GM13976 (cell line): ENCODE measurements around the gene MAP3K12.

Experiments used
- DNase-seq: peaks from one replicate; pipeline ENCODE4 v3.0.0; 2012; ENCODE audit warnings: low spot score
- CTCF ChIP-seq: IDR thresholded peaks from 2 replicates; pipeline ENCODE4 v1.5.1; 2012; ENCODE audit warnings: borderline replicate concordance, mild to moderate bottlenecking; ENCODE audit not compliant: insufficient read depth; ENCODE audit errors: extremely low read depth, missing control alignments, control extremely low read depth
- in situ Hi-C: fragments of 300-500 bp; cut with MboI; formaldehyde crosslinking; loops from one replicate; pipeline ENCODE4 v1.12.0; 2022; ENCODE audit warnings: low sequenced_read_pairs, mixed read lengths, inconsistent platforms; ENCODE audit not compliant: unreplicated experiment

The MAP3K12 gene

GRCh38 chr12:53533471-53533870 is 34.2 kb upstream of the MAP3K12 start:
- no peak for DNase-seq
- in situ Hi-C loops = no loop called here
- no peak for TF ChIP-seq CTCF

- in situ Hi-C loops = no loop called here
- no peak for DNase-seq
- no peak for TF ChIP-seq CTCF
These were observed 33.5 kb upstream of the MAP3K12 start for GRCh38 chr12:53532524-53533445.

GRCh38 chr12:53532021-53532420 is 32.8 kb upstream of the MAP3K12 start:
- no peak for DNase-seq
- no peak for TF ChIP-seq CTCF
- in situ Hi-C loops = no loop called here

GRCh38 chr12:53530920-53531319 is 31.7 kb upstream of the MAP3K12 start:
- in situ Hi-C loops = no loop called here
- TF ChIP-seq CTCF = no peak
- no peak for DNase-seq

- in situ Hi-C loops = no loop called here
- DNase-seq = no peak
- no peak for TF ChIP-seq CTCF
These were observed 30.8 kb upstream of the MAP3K12 start for GRCh38 chr12:53530061-53530460.

GRCh38 chr12:53524476-53524875 is 25.2 kb upstream of the MAP3K12 start:
- in situ Hi-C loops = no loop called here
- DNase-seq = no peak
- no peak for TF ChIP-seq CTCF
